Stimulated activated naive CD4-positive, alpha-beta T cell treated with Interleukin-2 at 50 U/mL for 16 hours (primary cell): ENCODE measurements around the gene PRR14L.

Experiments
- DNase-seq: peaks from one replicate; lab custom pipeline; 2025; lab: John Stamatoyannopoulos, UW

The PRR14L gene

GRCh38 chr22:31639436-31640039 is 110.4 kb downstream of the PRR14L start:
- DNase-seq, result no peak

GRCh38 chr22:31637891-31638618 is 111.9 kb downstream of the PRR14L start:
- DNase-seq, result no peak

- DNase-seq, result no peak
Observed at GRCh38 chr22:31637447-31637890, 112.5 kb downstream of the PRR14L start.

- DNase-seq, result no peak
Observed at GRCh38 chr22:31635638-31636306, 114.2 kb downstream of the PRR14L start.

- DNase-seq, result no peak
Observed at GRCh38 chr22:31631436-31631835, 118.5 kb downstream of the PRR14L start.
